ENCODE data around the gene NTN3. TPM values are rescaled to one million over a fixed set of nuclear protein-coding genes. Genes with fewer than 3 reads are reported as not detected.

Gene NTN3
- total RNA-seq, 1 donor from 2014 or later = 0.35 TPM

DNA sequence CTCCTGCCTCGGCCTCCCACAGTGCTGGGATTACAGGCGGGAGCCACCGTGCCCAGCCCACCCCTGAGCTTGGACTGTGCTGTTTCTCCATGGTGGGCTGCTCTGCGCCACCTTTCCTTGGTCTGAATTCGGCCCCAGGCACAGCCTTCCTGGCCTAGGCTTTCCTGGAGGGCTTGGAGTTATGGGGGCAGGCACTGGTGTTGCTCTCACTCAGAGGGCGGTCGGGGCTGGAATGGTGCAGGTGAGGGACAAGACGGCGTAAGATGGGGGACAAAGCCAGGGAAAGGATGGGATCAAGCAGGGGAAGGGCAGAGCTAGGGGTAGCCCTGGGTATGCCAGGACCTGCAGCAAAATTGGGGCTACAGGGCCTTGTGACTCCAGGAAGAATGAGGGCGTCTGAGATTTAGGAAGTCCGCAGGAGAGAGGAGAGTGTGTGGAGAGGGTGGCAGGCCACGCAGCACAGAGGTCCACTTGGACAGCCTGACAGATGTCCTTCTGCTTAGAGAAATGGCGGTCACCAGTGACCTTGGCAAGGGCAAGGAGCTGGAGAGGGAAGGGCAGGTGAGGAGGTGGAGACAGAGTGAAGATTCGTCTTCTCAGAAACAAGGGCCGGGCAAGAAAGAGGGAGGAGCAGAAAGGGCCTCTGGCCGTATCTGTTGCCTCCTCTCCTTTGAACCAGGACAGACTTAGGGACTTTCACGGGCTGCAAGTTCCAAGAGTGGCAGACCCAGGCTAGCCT lies 41.1 kb downstream of the NTN3 start:
- DNase-seq (ENCODE audit: extremely low read depth, low read depth, low spot score) = no peak

- DNase-seq (ENCODE audit: extremely low read depth, low read depth, low spot score) = no peak
Measured at GRCh38 chr16:2512735-2513404, 41.8 kb downstream of the NTN3 start.

DNA sequence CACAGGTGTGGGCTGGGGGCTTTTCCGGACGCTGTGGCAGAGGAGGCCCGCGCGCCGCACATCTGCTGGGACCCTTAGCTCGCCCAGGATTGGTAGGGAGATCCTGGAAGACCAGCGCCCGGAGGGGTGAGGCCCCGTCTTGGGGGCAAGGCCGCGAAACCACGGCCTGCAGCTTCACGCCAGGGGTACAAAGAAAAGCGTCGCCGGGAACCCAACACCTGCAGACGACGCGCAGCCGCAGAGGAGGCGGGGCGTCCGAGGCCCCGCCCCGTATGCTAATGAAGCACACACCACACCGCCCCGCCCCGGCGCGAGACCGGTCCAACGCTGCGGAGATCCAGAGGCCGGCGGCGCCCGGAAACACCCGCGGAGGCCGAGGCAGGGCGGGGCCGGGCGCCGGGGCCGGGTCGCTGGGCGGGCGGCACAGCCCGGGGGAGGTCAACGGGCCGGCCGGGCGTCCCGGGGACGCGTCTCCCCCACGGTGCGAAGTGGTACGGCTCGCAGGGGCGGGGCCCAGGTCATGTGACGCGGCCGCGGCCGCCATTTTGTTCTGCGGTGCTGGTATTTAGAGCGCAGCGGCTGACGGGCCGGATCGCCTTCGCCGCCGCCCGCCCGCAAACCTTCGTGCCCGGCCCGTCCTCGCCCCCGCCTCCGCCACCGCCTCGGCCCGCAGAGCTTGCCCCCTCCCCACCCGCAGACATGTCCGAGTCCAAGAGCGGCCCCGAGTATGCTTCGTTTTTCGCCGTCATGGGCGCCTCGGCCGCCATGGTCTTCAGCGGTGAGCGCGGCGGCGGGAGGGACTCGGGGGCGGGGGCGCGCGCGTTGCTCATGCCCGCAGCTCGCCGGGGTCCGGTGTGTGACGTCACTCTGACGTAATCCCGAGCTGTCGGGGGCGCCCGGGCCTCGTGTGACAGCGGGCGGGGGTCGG lies 42.6 kb downstream of the NTN3 start, which contains the start of gene ATP6V0C:
Gene ATP6V0C (plus strand): TSS at position 548 of the 928 bp plus-strand sequence. CDS start 152 bp downstream, at position 700.
- DNase-seq (ENCODE audit: extremely low read depth, low read depth, low spot score) = no peak

- DNase-seq (ENCODE audit: extremely low read depth, low read depth, low spot score) = no peak
Measured at GRCh38 chr16:2514333-2515179, 43.5 kb downstream of the NTN3 start.

DNA sequence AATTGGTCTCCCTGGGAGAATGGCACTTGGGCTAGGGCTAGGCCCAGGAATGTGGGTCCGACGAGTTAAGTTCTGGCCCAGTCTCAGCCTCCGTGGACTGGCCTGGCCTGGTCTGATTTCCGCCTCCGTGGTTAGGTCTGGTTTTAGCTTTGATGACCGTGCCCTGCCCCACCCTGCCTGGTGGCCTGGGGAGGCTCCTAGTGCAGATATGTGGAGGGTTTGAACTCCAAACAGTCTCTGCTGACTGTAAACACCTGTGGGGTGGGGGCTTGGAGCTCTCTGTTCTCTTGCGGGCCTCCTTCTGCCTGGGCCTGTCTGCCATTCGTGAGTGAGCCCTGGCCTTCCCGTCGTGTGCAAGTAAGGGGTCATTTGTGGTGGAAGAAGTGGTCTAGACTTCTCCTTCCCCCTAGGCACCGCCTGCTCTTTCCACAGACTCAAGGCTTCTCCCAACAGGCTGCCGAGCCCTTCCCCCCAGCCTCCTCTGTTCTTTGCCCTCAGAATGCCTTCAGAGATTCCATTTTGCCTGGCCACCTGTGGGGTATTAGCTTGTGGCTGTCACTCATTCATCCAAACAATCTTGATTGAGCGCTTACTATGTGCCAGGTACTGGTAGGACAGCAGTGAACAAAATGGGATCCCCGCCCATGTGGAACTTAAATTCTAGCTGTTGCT lies 44.2 kb downstream of the NTN3 start:
- DNase-seq (ENCODE audit: extremely low read depth, low read depth, low spot score) = no peak

DNA sequence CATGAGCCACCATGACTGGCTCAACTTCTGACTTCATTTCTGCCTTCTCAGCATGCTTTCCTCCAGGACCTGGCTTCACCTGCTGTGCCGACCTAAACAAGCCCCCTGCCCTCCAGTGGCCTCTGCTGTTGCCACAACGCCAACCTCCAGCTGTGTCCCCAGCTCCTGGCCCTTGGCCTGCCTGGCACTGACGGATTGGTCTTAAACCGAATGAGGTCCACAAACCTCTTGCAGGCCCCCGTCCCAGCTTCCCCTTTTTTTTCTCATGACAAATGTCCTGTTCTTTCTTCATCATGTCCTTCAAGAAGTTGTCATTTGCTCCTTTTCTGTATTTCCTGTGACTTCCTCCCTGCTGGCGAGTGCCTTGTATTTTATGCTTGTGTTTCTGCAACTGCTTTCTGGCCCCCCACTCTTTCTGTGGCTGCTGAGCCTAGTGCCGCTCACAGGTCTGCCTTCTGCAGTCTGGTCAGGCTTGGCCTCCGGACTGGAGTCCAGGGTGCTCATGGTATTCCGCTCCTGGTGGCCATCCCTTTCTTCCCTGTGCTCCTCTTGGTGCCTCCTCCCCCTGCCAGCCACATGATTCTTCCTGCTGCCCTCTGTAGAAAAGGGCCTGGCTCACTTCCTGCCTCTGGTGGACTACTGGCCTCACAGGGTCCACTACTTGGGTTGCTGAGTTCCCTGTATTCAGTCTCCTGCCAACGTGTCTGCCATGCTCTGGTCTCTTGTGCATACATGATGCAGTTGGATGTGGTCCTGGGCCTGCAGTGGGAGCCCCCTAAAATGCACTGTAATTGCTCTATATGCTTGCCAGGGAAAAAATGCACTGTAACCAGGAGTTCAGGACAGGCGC lies 45.5 kb downstream of the NTN3 start:
- DNase-seq (ENCODE audit: extremely low read depth, low read depth, low spot score) = no peak

GRCh38 chr16:2517954-2518605 lies 47.0 kb downstream of the NTN3 start:
- no peak for DNase-seq (ENCODE audit: extremely low read depth, low read depth, low spot score)

GRCh38 chr16:2518823-2519710 lies 48.0 kb downstream of the NTN3 start:
- DNase-seq (ENCODE audit: extremely low read depth, low read depth, low spot score) = no peak

GRCh38 chr16:2519711-2520080 lies 48.6 kb downstream of the NTN3 start:
- DNase-seq (ENCODE audit: extremely low read depth, low read depth, low spot score) = no peak

- DNase-seq (ENCODE audit: extremely low read depth, low read depth, low spot score) = no peak
Measured at GRCh38 chr16:2520097-2520783, 49.1 kb downstream of the NTN3 start, which contains the start of gene AMDHD2. Gene AMDHD2, plus strand, starts transcription at chr16:2520371. Its CDS starts 88 bp downstream, at chr16:2520459.

DNA sequence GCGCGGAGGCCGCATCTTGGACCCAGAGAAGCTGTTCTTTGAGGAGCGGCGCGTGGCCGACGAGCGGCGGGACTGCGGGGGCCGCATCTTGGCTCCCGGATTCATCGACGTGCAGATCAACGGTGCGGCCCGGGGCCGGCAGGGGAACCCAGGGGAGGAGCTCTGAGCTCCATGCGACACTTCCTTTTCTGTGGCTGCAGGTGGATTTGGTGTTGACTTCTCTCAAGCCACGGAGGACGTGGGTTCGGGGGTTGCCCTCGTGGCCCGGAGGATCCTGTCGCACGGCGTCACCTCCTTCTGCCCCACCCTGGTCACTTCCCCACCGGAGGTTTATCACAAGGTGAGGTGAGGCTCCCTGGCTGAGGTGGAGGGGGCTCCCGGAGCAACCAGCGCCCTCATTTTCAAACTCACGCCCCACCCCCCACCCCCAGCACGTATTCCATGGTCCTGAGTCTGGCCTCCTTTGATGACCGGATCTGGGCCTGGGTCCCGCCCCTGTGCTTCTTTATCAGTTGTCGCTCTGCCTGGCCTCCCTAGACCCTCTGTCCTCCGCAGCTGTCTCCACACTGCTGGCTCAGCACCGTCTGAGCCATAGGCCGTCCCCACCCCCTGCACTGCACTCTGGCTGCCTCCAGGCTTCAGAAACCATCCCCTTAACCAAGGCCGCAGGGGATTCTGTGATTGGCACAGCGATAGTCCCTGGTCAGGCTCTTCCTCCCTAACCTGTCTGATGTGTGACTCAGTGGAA lies 49.9 kb downstream of the NTN3 start:
- no peak for DNase-seq (ENCODE audit: extremely low read depth, low read depth, low spot score)

Other genes with a start within 250 kb of the NTN3 start
- 35.1 and 37.5 TPM in 2 replicates for gene E4F1, start 247.7 kb upstream of the NTN3 start, total RNA-seq
- gene DNASE1L2, start 234.9 kb upstream of the NTN3 start, total RNA-seq = 0.10 and 0.82 TPM in 2 replicates
- gene ECI1, start 219.7 kb upstream of the NTN3 start, total RNA-seq = 37.2 and 37.6 TPM in 2 replicates
- 183 and 192 TPM in 2 replicates for gene RNPS1, start 203.2 kb upstream of the NTN3 start, total RNA-seq
- gene ABCA3, start 130.6 kb upstream of the NTN3 start, total RNA-seq = 57.2 and 79.5 TPM in 2 replicates
- 8.4 and 15.5 TPM in 2 replicates for gene CCNF, start 41.9 kb upstream of the NTN3 start, total RNA-seq
- gene TEDC2, start 11.2 kb upstream of the NTN3 start, total RNA-seq = 12.1 and 16.1 TPM in 2 replicates
- gene TBC1D24, start 3.8 kb downstream of the NTN3 start, total RNA-seq = 12.9 and 19.7 TPM in 2 replicates
- 68.0 and 126 TPM in 2 replicates for gene ATP6V0C, start 42.7 kb downstream of the NTN3 start, total RNA-seq
- 71.3 and 75.4 TPM in 2 replicates for gene AMDHD2, start 49.1 kb downstream of the NTN3 start, total RNA-seq
- not detected in 2 replicates for gene CEMP1, start 60.1 kb downstream of the NTN3 start, total RNA-seq
- gene PDPK1, start 66.7 kb downstream of the NTN3 start, total RNA-seq = 21.0 and 32.0 TPM in 2 replicates
- gene KCTD5, start 211.2 kb downstream of the NTN3 start, total RNA-seq = 40.2 and 66.9 TPM in 2 replicates
- 0.05 and 1.1 TPM in 2 replicates for gene PRSS27, start 248.9 kb downstream of the NTN3 start, total RNA-seq

Measured in glomerular endothelial cell (primary cell).